ENCODE results near the gene CEP164.

Gene CEP164

GRCh38 chr11:117327567-117328374 is at the start of gene CEP164:
Gene CEP164, plus strand, starts transcription at chr11:117327854. Its CDS starts 10,733 bp downstream, at chr11:117338587.
- peak; percentile 93 for DNase-seq

GRCh38 chr11:117278347-117278746 is 49.3 kb upstream of the CEP164 start:
- no peak for DNase-seq

GRCh38 chr11:117279711-117280376 is 47.8 kb upstream of the CEP164 start:
- no peak for DNase-seq

- no peak for DNase-seq
Observed at GRCh38 chr11:117281159-117281558, 46.5 kb upstream of the CEP164 start.

- DNase-seq = no peak
Observed at GRCh38 chr11:117281869-117282268, 45.8 kb upstream of the CEP164 start.

GRCh38 chr11:117282956-117283355 is 44.7 kb upstream of the CEP164 start:
- no peak for DNase-seq

- no peak for DNase-seq
Observed at GRCh38 chr11:117284053-117284452, 43.6 kb upstream of the CEP164 start.

- no peak for DNase-seq
Observed at GRCh38 chr11:117286588-117286987, 41.1 kb upstream of the CEP164 start.

GRCh38 chr11:117287668-117288067 is 40.0 kb upstream of the CEP164 start:
- no peak for DNase-seq

GRCh38 chr11:117289795-117290194 is 37.9 kb upstream of the CEP164 start:
- no peak for DNase-seq

- no peak for DNase-seq
Observed at GRCh38 chr11:117290809-117291396, 36.8 kb upstream of the CEP164 start, which contains the start of gene BACE1-AS. Gene BACE1-AS, plus strand, starts transcription at chr11:117291346.

- no peak for DNase-seq
Observed at GRCh38 chr11:117292616-117293015, 35.0 kb upstream of the CEP164 start.

GRCh38 chr11:117295438-117296137 is 32.1 kb upstream of the CEP164 start:
- DNase-seq = no peak

GRCh38 chr11:117296881-117297280 is 30.8 kb upstream of the CEP164 start:
- DNase-seq = no peak

GRCh38 chr11:117298195-117298594 is 29.5 kb upstream of the CEP164 start:
- DNase-seq = no peak

- no peak for DNase-seq
Observed at GRCh38 chr11:117299351-117300282, 28.0 kb upstream of the CEP164 start.

- no peak for DNase-seq
Observed at GRCh38 chr11:117300283-117300663, 27.4 kb upstream of the CEP164 start.

- no peak for DNase-seq
Observed at GRCh38 chr11:117300773-117301172, 26.9 kb upstream of the CEP164 start.

GRCh38 chr11:117302228-117302627 is 25.4 kb upstream of the CEP164 start:
- no peak for DNase-seq

- DNase-seq = no peak
Observed at GRCh38 chr11:117303101-117303500, 24.6 kb upstream of the CEP164 start.

- DNase-seq = no peak
Observed at GRCh38 chr11:117303646-117304315, 23.9 kb upstream of the CEP164 start.

- DNase-seq = no peak
Observed at GRCh38 chr11:117305145-117305544, 22.5 kb upstream of the CEP164 start.

All from activated CD8-positive, alpha-beta memory T cell treated with anti-CD3 and anti-CD28 coated beads, Interleukin-2, amount 50 U/mL, for 48 hours (primary cell).